WTC11 (cell line): Measurements from ENCODE around the gene MAPK7. TPM values are rescaled to one million over a fixed set of nuclear protein-coding genes. Genes with fewer than 3 reads are reported as not detected.

Experiments used
- ATAC-seq: fragments of 200-7000 bp; cut with Tn5 transposase; 2 replicates; pipeline ENCODE4 v1.10.0; 2021; ENCODE audit warnings: mild to moderate bottlenecking, moderate library complexity
- CTCF ChIA-PET: fragments of 300-600 bp; sonication (Branson Sonifier 250); formaldehyde crosslinking; loops from one replicate; lab custom pipeline; 2021; ENCODE audit warnings: antibody characterized with exemption; lab: Charles Lee
- POLR2A ChIA-PET: fragments of 350-600 bp; sonication (Branson Sonifier 250); formaldehyde crosslinking; loops from one replicate; lab custom pipeline; 2021; ENCODE audit warnings: antibody characterized with exemption; lab: Charles Lee
- DNase-seq: peaks from one replicate; pipeline ENCODE4 v3.0.0; 2021; ENCODE audit warnings: low spot score
- H3K27ac Mint-ChIP-seq: 2 replicates; pipeline ENCODE4 v1.8.0; 2021; ENCODE audit warnings: mixed read lengths
- H3K27me3 Mint-ChIP-seq: 2 replicates; pipeline ENCODE4 v1.8.0; 2021; ENCODE audit warnings: low read depth, mild to moderate bottlenecking, moderate library complexity, mixed read lengths
- H3K36me3 Mint-ChIP-seq: 2 replicates; pipeline ENCODE4 v1.8.0; 2021; ENCODE audit warnings: mixed read lengths
- H3K4me1 Mint-ChIP-seq: 2 replicates; pipeline ENCODE4 v1.8.0; 2022; ENCODE audit warnings: mixed read lengths
- H3K4me3 Mint-ChIP-seq: 2 replicates; pipeline ENCODE4 v1.8.0; 2021; ENCODE audit warnings: mild to moderate bottlenecking, moderate library complexity, mixed read lengths
- H3K9me3 Mint-ChIP-seq: 2 replicates; pipeline ENCODE4 v1.8.0; 2021; ENCODE audit warnings: mixed read lengths
- CBFB ChIP-seq: sonication (generic); formaldehyde crosslinking; IDR thresholded peaks from 2 replicates; pipeline ENCODE4 v1.8.1; 2022; ENCODE audit warnings: mild to moderate bottlenecking, low read depth, missing genetic modification reagents
- ELF4 ChIP-seq: sonication (generic); formaldehyde crosslinking; IDR thresholded peaks from 2 replicates; pipeline ENCODE4 v1.8.1; 2022; ENCODE audit warnings: low read depth, mild to moderate bottlenecking, moderate library complexity, missing genetic modification reagents
- EMX1 ChIP-seq: fragments of 250-450 bp; sonication (Bioruptor Pico); IDR thresholded peaks from 2 replicates; pipeline ENCODE4 v1.8.0; 2021; ENCODE audit warnings: mild to moderate bottlenecking
- ESRRA ChIP-seq: sonication (generic); formaldehyde crosslinking; IDR thresholded peaks from 2 replicates; pipeline ENCODE4 v1.8.1; 2022; ENCODE audit warnings: mild to moderate bottlenecking, missing genetic modification reagents, borderline replicate concordance
- FOXP1 ChIP-seq: sonication (generic); formaldehyde crosslinking; IDR thresholded peaks from 2 replicates; pipeline ENCODE4 v1.8.0; 2022; ENCODE audit warnings: missing genetic modification reagents, mild to moderate bottlenecking, moderate library complexity, borderline replicate concordance
- GABPB1 ChIP-seq: sonication (generic); formaldehyde crosslinking; IDR thresholded peaks from 2 replicates; pipeline ENCODE4 v1.8.1; 2023; ENCODE audit warnings: mild to moderate bottlenecking, missing genetic modification reagents
- GTF2I ChIP-seq: fragments of 250-450 bp; sonication (Bioruptor Pico); conservative IDR thresholded peaks from 2 replicates; pipeline ENCODE4 v1.4.0; 2021; ENCODE audit warnings: mild to moderate bottlenecking
- NFE2L1 ChIP-seq: sonication (generic); formaldehyde crosslinking; IDR thresholded peaks from 2 replicates; pipeline ENCODE4 v1.8.1; 2023; ENCODE audit warnings: missing genetic modification reagents
- RORB ChIP-seq: fragments of 250-450 bp; sonication (Bioruptor Pico); IDR thresholded peaks from 2 replicates; pipeline ENCODE4 v1.9.0; 2021; ENCODE audit warnings: mild to moderate bottlenecking
- TP53 ChIP-seq: sonication (generic); formaldehyde crosslinking; IDR thresholded peaks from 2 replicates; pipeline ENCODE4 v1.8.1; 2023; ENCODE audit warnings: mild to moderate bottlenecking, missing genetic modification reagents
- ZBTB21 ChIP-seq: sonication (generic); formaldehyde crosslinking; IDR thresholded peaks from 2 replicates; pipeline ENCODE4 v1.8.1; 2023; ENCODE audit warnings: mild to moderate bottlenecking, missing genetic modification reagents, borderline replicate concordance
- ZNF138 ChIP-seq: sonication (generic); formaldehyde crosslinking; conservative IDR thresholded peaks from 2 replicates; pipeline ENCODE4 v1.8.1; 2022; ENCODE audit warnings: mild to moderate bottlenecking, moderate library complexity, missing genetic modification reagents
- ZNF219 ChIP-seq: sonication (generic); formaldehyde crosslinking; IDR thresholded peaks from 2 replicates; pipeline ENCODE4 v1.8.0; 2023; ENCODE audit warnings: missing genetic modification reagents, mild to moderate bottlenecking, borderline replicate concordance
- total RNA-seq: library from RNA; stranded (reverse); gene quantifications from 3 replicates; pipeline ENCODE4 v1.2.3, GENCODE V29; 2021
- TF ChIP-seq, protein P1 (sequence below): sonication (generic); formaldehyde crosslinking; IDR thresholded peaks from 2 replicates; pipeline ENCODE4 v1.8.0; 2022; ENCODE audit warnings: mild to moderate bottlenecking, missing genetic modification reagents
- TF ChIP-seq, protein P2 (sequence below): sonication (generic); formaldehyde crosslinking; IDR thresholded peaks from 2 replicates; pipeline ENCODE4 v1.8.1; 2022; ENCODE audit warnings: mild to moderate bottlenecking, missing genetic modification reagents, moderate library complexity, borderline replicate concordance
- TF ChIP-seq, protein P3 (sequence below): sonication (generic); formaldehyde crosslinking; IDR thresholded peaks from 2 replicates; pipeline ENCODE4 v1.8.0; 2022; ENCODE audit warnings: missing genetic modification reagents
- TF ChIP-seq, protein P4 (sequence below): sonication (generic); formaldehyde crosslinking; IDR thresholded peaks from 2 replicates; pipeline ENCODE4 v1.8.0; 2023; ENCODE audit warnings: missing genetic modification reagents, mild to moderate bottlenecking, borderline replicate concordance

Gene MAPK7
- total RNA-seq, 1 experiment from 2014 or later = 38.5 TPM

DNA sequence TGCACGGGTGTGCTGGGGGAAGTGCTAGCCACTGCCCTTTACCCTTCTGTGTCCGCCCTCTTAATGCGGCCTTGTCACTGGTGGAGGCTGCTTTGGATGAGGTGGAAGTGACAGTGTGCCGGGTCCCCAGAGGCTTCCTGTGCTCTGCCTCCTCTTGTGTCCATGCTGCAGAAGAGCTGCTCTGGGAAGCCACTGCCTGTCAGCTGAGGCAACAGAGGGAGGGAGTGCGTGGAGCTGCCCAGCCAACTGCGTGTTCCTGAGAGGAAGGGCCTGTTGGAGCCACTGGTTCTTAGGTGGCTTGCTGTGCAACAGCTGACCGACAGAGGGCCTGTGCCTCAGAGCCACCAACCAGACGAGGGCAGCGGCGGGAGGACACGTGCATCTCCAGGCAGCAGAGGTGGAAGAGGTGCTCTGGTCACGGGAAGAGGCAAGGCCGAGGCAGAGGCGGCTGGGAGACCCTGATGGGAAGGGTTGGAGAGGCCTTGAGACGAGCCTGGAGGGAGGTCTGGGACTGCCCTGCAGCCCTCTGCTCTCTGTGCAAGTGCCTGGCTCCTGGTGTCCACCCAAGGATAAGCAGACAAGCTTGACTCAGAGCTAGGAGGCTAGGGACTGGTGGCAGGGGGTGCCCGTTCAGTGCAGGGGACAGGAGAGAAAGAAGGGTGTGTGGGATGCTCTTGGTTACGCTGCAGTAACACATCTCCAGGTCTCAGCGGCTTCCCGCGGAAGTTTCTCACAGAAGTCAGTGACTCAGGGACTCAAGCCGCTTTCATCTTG lies 41.2 kb upstream of the MAPK7 start:
- peak; percentile 39 for ATAC-seq
- POLR2A ChIA-PET = no interaction called here
- Mint-ChIP-seq H3K9me3 (no peaks in the 10 kb centered on the region), H3K27ac (no peak overlapping the region), H3K4me1 (peaks cover 47% of the 10 kb centered on the region), H3K4me3 (no peak overlapping the region), H3K27me3 (no peaks in the 10 kb centered on the region), H3K36me3 (0 out of 2 replicates have a peak, but pooled peaks cover 2% of the 10 kb centered on the region)
- peak; percentile 36 for DNase-seq
- TF ChIP-seq EMX1 (CRISPR knock-in tag) (no peak), FOXP1 (CRISPR knock-in tag) (peak; percentile 49; the same call in 1 of the 2 replicates), NFE2L1 (CRISPR knock-in tag) (peak; percentile 41; the same call in 1 of the 2 replicates), ZBTB21 (CRISPR knock-in tag) (0 out of 2 replicates have a peak, but pooled peaks have one; percentile 11), GTF2I (no peak), TP53 (CRISPR knock-in tag) (peak; percentile 52; the same call in 1 of the 2 replicates), CBFB (CRISPR knock-in tag) (0 out of 2 replicates have a peak, but pooled peaks have one; percentile 50), GABPB1 (CRISPR knock-in tag) (peak; percentile 72), ZNF138 (CRISPR knock-in tag) (0 out of 2 replicates have a peak, but pooled peaks have one; percentile 22), RORB (CRISPR knock-in tag) (no peak)
- TF ChIP-seq, protein P1, sequence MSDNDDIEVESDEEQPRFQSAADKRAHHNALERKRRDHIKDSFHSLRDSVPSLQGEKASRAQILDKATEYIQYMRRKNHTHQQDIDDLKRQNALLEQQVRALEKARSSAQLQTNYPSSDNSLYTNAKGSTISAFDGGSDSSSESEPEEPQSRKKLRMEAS = peak; percentile 75; the same call in 1 of the 2 replicates
- TF ChIP-seq, protein P2, sequence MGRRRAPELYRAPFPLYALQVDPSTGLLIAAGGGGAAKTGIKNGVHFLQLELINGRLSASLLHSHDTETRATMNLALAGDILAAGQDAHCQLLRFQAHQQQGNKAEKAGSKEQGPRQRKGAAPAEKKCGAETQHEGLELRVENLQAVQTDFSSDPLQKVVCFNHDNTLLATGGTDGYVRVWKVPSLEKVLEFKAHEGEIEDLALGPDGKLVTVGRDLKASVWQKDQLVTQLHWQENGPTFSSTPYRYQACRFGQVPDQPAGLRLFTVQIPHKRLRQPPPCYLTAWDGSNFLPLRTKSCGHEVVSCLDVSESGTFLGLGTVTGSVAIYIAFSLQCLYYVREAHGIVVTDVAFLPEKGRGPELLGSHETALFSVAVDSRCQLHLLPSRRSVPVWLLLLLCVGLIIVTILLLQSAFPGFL (CRISPR knock-in tag) = 0 out of 2 replicates have a peak, but pooled peaks have one; percentile 75
- CTCF ChIA-PET = interaction anchor here (0.7 to 5.8 kb wide), 30 partner anchors 8 to 425 kb away, joined by 3 to 71 read pairs (median 6); partner anchors contain the start of genes ALDH3A2, B9D1, EPN2 and MAPK7

DNA sequence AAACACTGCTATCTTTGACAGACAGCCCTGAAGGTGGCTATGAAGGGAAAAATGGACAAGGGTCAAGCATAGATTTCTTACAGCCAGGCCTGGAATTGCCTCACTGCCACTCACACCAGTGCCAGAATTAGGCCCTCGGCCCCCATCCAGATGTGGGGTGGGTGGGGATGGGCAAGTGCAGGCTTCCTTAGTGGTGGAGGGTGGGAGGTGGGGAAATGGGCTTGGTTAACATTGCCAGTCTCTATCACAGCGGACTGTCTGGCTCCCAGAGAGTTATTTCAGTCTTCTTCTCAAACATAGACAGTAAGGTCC lies 40.6 kb upstream of the MAPK7 start:
- no peak for ATAC-seq
- TF ChIP-seq ELF4 (CRISPR knock-in tag) = no peak
- no peak for TF ChIP-seq ZNF138 (CRISPR knock-in tag)
- TF ChIP-seq, all 79 proteins: peak for 0
- Mint-ChIP-seq H3K4me1 (peaks cover 48% of the 10 kb centered on the region), H3K9me3 (no peaks in the 10 kb centered on the region), H3K36me3 (0 out of 2 replicates have a peak, but pooled peaks cover 2% of the 10 kb centered on the region), H3K4me3 (no peak overlapping the region), H3K27ac (no peak overlapping the region), H3K27me3 (no peaks in the 10 kb centered on the region)
- ChIA-PET POLR2A (no interaction called here), CTCF (interaction anchor here (0.7 to 5.8 kb wide), 33 partner anchors 8 to 425 kb away, joined by 3 to 71 read pairs (median 6); partner anchors contain the start of genes ALDH3A2, B9D1, EPN2 and MAPK7)
- DNase-seq = peak; percentile 9

DNA sequence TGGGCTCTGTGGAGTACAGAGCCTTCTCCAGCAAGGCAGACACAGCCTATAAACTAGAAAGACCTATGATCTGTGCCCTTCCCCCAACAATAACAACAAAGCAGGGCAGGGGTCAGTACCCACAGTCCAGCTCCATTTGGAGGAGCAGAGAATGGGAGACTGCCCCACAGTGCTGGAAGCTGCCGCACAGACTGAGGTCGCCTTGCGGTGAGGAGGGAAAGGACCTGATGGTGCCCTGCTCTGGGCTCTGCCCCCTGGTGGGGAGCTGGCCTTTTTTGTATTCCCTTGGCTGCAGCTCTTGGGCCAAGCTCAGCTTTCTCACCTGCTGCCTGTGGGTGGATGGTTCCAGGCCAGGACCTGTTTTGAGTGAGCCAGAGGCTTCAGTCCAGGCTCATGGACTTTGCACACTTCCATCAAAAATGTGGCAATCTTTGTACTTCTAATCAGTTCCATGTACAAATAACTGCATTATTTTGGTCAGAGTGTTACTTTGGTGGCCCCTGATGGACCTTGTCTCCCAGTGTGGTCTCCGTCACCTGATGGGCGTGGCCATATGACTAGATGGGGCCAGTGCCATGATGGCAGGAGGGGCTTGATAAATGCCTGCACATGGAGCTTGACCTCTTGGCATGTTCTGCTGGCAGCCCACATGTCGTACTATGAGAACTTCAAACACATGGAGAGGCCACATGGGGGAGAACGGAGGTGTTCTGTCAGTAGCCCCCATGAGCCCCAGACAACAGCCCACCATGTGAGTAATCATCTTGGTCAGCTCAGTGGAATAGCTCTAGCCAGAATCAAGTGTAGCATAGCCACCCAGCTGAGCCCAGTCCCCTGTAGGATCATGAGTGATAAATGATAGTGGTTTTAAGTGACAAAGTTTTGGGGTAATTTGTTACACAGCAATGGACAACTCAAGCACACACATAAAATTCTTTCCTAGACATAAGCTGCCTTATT lies 40.0 kb upstream of the MAPK7 start:
- peak overlapping the region; percentile 95 for H3K27ac Mint-ChIP-seq
- no peaks in the 10 kb centered on the region for H3K27me3 Mint-ChIP-seq
- H3K36me3 Mint-ChIP-seq = 0 out of 2 replicates have a peak, but pooled peaks cover 2% of the 10 kb centered on the region
- CTCF ChIA-PET = interaction anchor here (0.6 to 5.8 kb wide), 43 partner anchors 8 to 424 kb away, joined by 3 to 71 read pairs (median 5); partner anchors contain the start of genes ALDH3A2, B9D1, EPN2 and MAPK7
- no peaks in the 10 kb centered on the region for H3K9me3 Mint-ChIP-seq
- DNase-seq (peak; percentile 76), ATAC-seq (peak; percentile 62)
- POLR2A ChIA-PET = interaction anchor here (0.6 to 0.9 kb wide), 2 partner anchors 39 to 344 kb away, joined by 3 read pairs; no protein-coding TSS in a partner anchor
- H3K4me1 Mint-ChIP-seq = peaks cover 46% of the 10 kb centered on the region
- H3K4me3 Mint-ChIP-seq = 0 out of 2 replicates have a peak overlapping the region, but pooled peaks have one; percentile 12
- TF ChIP-seq, protein P3, sequence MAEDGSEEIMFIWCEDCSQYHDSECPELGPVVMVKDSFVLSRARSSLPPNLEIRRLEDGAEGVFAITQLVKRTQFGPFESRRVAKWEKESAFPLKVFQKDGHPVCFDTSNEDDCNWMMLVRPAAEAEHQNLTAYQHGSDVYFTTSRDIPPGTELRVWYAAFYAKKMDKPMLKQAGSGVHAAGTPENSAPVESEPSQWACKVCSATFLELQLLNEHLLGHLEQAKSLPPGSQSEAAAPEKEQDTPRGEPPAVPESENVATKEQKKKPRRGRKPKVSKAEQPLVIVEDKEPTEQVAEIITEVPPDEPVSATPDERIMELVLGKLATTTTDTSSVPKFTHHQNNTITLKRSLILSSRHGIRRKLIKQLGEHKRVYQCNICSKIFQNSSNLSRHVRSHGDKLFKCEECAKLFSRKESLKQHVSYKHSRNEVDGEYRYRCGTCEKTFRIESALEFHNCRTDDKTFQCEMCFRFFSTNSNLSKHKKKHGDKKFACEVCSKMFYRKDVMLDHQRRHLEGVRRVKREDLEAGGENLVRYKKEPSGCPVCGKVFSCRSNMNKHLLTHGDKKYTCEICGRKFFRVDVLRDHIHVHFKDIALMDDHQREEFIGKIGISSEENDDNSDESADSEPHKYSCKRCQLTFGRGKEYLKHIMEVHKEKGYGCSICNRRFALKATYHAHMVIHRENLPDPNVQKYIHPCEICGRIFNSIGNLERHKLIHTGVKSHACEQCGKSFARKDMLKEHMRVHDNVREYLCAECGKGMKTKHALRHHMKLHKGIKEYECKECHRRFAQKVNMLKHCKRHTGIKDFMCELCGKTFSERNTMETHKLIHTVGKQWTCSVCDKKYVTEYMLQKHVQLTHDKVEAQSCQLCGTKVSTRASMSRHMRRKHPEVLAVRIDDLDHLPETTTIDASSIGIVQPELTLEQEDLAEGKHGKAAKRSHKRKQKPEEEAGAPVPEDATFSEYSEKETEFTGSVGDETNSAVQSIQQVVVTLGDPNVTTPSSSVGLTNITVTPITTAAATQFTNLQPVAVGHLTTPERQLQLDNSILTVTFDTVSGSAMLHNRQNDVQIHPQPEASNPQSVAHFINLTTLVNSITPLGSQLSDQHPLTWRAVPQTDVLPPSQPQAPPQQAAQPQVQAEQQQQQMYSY (CRISPR knock-in tag) = no peak
- no peak for TF ChIP-seq ESRRA (CRISPR knock-in tag)
- TF ChIP-seq ZNF219 (CRISPR knock-in tag) = no peak
- TF ChIP-seq, protein P4, sequence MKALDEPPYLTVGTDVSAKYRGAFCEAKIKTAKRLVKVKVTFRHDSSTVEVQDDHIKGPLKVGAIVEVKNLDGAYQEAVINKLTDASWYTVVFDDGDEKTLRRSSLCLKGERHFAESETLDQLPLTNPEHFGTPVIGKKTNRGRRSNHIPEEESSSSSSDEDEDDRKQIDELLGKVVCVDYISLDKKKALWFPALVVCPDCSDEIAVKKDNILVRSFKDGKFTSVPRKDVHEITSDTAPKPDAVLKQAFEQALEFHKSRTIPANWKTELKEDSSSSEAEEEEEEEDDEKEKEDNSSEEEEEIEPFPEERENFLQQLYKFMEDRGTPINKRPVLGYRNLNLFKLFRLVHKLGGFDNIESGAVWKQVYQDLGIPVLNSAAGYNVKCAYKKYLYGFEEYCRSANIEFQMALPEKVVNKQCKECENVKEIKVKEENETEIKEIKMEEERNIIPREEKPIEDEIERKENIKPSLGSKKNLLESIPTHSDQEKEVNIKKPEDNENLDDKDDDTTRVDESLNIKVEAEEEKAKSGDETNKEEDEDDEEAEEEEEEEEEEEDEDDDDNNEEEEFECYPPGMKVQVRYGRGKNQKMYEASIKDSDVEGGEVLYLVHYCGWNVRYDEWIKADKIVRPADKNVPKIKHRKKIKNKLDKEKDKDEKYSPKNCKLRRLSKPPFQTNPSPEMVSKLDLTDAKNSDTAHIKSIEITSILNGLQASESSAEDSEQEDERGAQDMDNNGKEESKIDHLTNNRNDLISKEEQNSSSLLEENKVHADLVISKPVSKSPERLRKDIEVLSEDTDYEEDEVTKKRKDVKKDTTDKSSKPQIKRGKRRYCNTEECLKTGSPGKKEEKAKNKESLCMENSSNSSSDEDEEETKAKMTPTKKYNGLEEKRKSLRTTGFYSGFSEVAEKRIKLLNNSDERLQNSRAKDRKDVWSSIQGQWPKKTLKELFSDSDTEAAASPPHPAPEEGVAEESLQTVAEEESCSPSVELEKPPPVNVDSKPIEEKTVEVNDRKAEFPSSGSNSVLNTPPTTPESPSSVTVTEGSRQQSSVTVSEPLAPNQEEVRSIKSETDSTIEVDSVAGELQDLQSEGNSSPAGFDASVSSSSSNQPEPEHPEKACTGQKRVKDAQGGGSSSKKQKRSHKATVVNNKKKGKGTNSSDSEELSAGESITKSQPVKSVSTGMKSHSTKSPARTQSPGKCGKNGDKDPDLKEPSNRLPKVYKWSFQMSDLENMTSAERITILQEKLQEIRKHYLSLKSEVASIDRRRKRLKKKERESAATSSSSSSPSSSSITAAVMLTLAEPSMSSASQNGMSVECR (CRISPR knock-in tag) = no peak
